Measurements from ENCODE around the gene FCF1.

GRCh38 chr14:74712499-74713394, at the start of gene FCF1, which contains the start of gene AREL1:
- TF ChIP-seq, protein P1, sequence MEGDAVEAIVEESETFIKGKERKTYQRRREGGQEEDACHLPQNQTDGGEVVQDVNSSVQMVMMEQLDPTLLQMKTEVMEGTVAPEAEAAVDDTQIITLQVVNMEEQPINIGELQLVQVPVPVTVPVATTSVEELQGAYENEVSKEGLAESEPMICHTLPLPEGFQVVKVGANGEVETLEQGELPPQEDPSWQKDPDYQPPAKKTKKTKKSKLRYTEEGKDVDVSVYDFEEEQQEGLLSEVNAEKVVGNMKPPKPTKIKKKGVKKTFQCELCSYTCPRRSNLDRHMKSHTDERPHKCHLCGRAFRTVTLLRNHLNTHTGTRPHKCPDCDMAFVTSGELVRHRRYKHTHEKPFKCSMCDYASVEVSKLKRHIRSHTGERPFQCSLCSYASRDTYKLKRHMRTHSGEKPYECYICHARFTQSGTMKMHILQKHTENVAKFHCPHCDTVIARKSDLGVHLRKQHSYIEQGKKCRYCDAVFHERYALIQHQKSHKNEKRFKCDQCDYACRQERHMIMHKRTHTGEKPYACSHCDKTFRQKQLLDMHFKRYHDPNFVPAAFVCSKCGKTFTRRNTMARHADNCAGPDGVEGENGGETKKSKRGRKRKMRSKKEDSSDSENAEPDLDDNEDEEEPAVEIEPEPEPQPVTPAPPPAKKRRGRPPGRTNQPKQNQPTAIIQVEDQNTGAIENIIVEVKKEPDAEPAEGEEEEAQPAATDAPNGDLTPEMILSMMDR (IDR thresholded peaks at IDR 0.05; ENCODE audit: low read depth, low read length, poor library complexity, severe bottlenecking): no peak
- TF ChIP-seq EZH2phosphoT487 (IDR thresholded peaks at IDR 0.05; ENCODE audit: borderline replicate concordance, low read length): no peak

All from DOHH2 (cell line).